IPS-18a (cell line): ENCODE data around the gene SMG9.

Source experiments
- H3K27ac ChIP-seq: one replicate; pipeline ENCODE4 v1.5.1; 2013; ENCODE audit warnings: low read length
- H3K27me3 ChIP-seq: one replicate; pipeline ENCODE4 v1.6.1; 2013; ENCODE audit warnings: mild to moderate bottlenecking, low read length; ENCODE audit not compliant: control insufficient read depth, insufficient read depth
- H3K36me3 ChIP-seq: one replicate; pipeline ENCODE4 v1.6.1; 2013; ENCODE audit warnings: low read depth, low read length; ENCODE audit not compliant: control insufficient read depth
- H3K4me1 ChIP-seq: one replicate; pipeline ENCODE4 v1.6.1; 2013; ENCODE audit warnings: low read depth, low read length; ENCODE audit not compliant: control insufficient read depth
- H3K4me3 ChIP-seq: one replicate; pipeline ENCODE4 v1.5.1; 2013; ENCODE audit warnings: low read length
- H3K9ac ChIP-seq: one replicate; pipeline ENCODE4 v1.6.1; 2013; ENCODE audit warnings: mild to moderate bottlenecking, low read length, moderate library complexity
- H3K9me3 ChIP-seq: one replicate; pipeline ENCODE4 v1.6.1; 2013; ENCODE audit warnings: low read depth, low read length; ENCODE audit not compliant: control insufficient read depth

SMG9 gene

DNA sequence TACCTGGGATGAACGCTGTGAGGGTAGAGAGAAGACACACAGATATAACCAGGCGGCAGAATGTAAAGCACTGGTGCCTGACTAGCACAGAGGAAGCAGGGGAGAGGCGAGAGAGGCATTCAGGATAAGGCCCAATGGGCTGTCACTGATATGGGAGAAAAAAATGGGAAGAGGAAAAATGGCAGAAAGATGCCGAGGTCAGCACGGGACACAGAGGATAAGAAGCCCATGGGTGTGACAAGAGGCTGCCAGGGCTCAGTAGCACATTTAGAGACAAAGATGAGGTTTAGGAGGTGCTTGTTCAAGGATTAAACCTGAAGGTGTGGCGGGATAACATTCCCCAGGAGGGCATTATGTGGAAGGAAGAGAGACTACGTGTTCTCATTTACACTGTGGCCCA is 5.6 kb downstream of the SMG9 start:
- no peak overlapping the region for H3K4me3 ChIP-seq
- no peaks in the 10 kb centered on the region for H3K4me1 ChIP-seq
- H3K27ac ChIP-seq: no peak overlapping the region
- no peaks in the 10 kb centered on the region for H3K27me3 ChIP-seq
- peaks cover 47% of the 10 kb centered on the region for H3K36me3 ChIP-seq
- H3K9ac ChIP-seq: no peak overlapping the region
- H3K9me3 ChIP-seq: no peaks in the 10 kb centered on the region

DNA sequence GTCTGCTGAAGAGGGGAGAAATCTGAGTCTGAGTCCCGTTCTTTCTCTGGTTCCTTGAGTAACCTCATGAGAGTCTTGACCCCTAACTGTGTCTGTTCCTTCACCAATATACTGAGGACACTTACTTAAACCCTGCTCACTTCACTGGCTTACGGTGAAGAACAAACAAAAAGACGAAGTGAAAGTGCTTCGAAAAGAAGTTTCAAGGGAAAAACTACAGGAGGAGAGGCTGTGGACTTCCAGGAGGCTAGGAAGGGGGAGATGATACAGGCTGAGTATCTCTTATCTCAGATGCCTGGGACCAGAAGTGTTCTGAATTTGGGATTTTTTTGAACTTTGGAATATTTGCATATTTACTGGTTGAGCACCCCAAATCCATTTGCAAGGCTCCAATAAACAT is 6.1 kb downstream of the SMG9 start:
- Histone ChIP-seq H3K27ac (no peak overlapping the region), H3K9me3 (no peaks in the 10 kb centered on the region), H3K4me1 (no peaks in the 10 kb centered on the region), H3K27me3 (no peaks in the 10 kb centered on the region), H3K4me3 (no peak overlapping the region), H3K36me3 (peaks cover 51% of the 10 kb centered on the region), H3K9ac (no peak overlapping the region)

DNA sequence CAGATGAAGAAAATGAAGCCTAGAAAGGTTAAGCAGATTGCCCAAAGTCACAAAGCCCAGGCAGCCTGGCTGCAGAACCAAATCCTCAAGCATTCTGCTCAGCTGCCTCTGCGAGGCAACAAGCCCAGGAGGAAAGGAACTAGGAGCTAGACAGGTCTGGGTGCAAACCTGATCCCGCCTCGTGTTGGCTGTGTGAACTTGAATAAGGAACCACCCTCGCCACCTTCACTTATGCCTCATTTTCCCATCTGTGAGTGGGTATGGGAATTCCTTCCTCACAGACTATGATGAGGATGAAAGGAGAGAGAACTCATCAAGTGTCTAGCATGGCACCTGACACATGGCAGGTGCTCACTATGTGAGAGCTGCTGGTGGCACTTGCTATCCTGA is 6.6 kb downstream of the SMG9 start:
- no peak overlapping the region for H3K27ac ChIP-seq
- no peak overlapping the region for H3K9ac ChIP-seq
- H3K4me1 ChIP-seq: no peaks in the 10 kb centered on the region
- no peaks in the 10 kb centered on the region for H3K9me3 ChIP-seq
- no peaks in the 10 kb centered on the region for H3K27me3 ChIP-seq
- no peak overlapping the region for H3K4me3 ChIP-seq
- H3K36me3 ChIP-seq: peaks cover 53% of the 10 kb centered on the region

DNA sequence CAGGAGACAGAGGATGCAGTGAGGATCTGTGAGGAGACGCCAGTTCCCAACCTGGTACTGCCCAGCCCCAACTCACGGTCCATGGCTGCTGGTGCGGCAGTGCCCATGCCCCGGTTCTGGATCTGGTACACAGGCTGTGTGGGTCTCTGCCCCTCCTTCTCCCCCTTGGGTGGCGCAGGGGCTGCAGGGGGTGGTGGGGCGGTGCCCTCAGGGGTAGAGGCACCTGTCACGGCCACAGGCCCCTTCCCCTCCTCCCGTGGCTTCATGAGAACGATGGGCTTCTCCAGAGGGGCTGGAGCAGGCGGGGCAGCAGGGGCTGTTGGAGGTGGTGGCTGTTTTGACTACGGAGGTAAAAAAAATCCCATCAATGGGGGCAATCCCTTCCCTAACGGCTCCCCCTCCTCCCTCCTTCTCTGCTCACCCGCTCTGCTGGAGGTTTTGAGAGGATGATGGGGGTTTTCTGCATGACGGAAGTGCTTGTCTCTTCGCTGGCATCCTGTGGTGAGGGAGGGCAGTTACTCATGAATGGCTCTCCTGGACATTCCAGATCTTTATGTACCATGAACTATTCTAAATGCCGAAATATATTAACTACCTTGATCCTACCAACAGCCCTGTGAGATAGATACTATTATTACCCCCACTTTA is 7.1 kb downstream of the SMG9 start:
- Histone ChIP-seq H3K4me3 (no peak overlapping the region), H3K36me3 (peaks cover 58% of the 10 kb centered on the region), H3K27me3 (no peaks in the 10 kb centered on the region), H3K9me3 (no peaks in the 10 kb centered on the region), H3K27ac (no peak overlapping the region), H3K9ac (no peak overlapping the region), H3K4me1 (no peaks in the 10 kb centered on the region)

DNA sequence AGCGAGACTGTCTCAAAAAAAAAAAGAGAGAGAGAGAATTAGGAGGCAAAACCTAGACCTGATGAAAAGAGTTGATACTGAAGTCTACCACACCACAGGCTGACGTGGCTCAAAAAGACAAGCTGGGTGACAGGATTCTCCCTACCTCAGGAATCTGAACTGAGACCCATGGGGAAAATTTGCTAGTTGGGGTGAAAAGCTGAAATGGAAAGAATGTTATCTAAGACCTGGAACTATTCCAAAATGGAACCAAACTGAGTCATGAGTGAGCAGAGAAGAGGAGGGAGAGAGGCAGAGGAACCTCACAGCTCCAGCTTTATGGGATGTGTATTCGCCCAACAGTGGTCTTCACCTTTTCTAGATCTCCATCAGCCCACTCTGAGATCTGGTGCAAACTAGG is 11.7 kb downstream of the SMG9 start:
- Histone ChIP-seq H3K36me3 (peaks cover 75% of the 10 kb centered on the region), H3K9ac (no peak overlapping the region), H3K27ac (no peak overlapping the region), H3K27me3 (no peaks in the 10 kb centered on the region), H3K4me3 (no peak overlapping the region), H3K9me3 (no peaks in the 10 kb centered on the region), H3K4me1 (no peaks in the 10 kb centered on the region)

DNA sequence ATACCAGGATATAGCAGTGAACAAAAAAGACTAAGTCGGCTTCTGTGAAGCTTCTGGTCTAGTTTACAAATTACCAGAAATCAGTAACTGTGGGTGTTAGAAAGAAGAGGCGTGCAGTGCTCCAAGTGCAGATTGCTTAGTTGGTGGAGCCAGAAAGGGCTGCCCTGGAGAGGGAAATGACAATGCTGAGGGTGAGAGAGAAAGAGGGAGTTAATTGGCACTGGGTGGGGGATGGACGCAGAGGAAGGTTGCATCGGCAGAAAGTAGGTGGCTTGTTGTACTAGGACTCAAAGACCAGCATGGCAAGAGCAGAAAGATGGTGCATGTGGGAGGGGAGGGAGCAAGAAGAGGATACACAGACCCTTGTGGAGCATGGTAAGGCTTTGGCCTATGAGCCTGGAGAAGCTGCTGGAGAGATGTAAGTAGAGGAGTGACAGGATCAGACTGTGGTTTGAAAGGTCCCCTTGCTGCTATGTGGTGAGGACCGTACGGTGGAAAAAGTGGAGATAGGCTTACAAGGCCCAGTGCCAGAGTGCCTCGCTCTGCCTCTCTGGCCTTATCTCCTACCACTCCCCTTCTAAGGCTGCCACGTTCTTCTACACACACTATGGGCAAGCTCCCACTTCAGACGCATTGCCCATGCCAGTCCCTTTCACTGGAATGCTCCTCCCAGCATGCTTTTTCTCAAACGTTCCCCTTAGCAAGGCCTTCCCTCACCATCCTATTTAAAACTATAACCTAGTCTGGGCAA is 13.5 kb downstream of the SMG9 start:
- H3K4me1 ChIP-seq: no peaks in the 10 kb centered on the region
- no peak overlapping the region for H3K27ac ChIP-seq
- no peaks in the 10 kb centered on the region for H3K9me3 ChIP-seq
- no peaks in the 10 kb centered on the region for H3K27me3 ChIP-seq
- H3K4me3 ChIP-seq: no peak overlapping the region
- H3K36me3 ChIP-seq: peaks cover 73% of the 10 kb centered on the region
- no peak overlapping the region for H3K9ac ChIP-seq

DNA sequence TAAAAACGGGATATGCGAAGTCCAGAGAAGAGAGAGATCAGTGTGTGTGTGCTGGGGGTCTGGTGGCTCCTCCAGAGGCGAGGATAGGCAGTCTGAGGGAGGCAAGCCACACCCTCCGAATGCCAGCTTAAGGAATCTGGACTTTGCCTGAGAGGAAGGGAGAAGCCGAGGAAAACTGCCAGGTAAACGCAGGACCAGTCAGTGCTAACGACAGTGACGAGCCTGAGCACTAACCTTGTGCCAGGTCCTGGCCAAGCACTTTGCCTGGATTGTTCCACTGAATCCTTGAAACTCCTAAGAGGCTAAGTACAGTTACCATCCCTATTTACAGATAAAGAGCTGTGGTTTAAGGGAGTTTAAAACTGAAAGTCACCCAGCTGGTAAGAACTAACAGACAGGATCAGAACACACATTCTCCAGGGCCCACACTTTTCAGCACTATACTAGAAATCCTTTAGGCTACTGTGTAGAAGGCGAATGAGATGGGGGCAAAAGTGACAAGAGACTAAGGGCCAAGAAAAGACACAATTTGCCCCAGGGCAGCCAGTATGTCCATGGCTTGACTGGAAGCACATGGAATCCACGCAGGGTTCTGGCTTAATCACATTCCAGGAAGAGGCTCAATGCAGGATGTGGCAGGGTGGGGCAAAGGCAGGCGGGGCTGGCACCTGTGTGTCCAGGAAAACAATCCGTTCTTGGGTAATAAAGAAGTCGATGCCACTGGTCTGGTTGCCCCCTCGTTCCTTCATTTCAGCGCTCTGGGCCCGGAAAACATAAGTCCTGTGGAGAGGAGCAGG is 15.1 kb downstream of the SMG9 start:
- peaks cover 73% of the 10 kb centered on the region for H3K36me3 ChIP-seq
- no peak overlapping the region for H3K9ac ChIP-seq
- H3K4me3 ChIP-seq: no peak overlapping the region
- H3K27ac ChIP-seq: no peak overlapping the region
- no peaks in the 10 kb centered on the region for H3K9me3 ChIP-seq
- H3K4me1 ChIP-seq: no peaks in the 10 kb centered on the region
- no peaks in the 10 kb centered on the region for H3K27me3 ChIP-seq

DNA sequence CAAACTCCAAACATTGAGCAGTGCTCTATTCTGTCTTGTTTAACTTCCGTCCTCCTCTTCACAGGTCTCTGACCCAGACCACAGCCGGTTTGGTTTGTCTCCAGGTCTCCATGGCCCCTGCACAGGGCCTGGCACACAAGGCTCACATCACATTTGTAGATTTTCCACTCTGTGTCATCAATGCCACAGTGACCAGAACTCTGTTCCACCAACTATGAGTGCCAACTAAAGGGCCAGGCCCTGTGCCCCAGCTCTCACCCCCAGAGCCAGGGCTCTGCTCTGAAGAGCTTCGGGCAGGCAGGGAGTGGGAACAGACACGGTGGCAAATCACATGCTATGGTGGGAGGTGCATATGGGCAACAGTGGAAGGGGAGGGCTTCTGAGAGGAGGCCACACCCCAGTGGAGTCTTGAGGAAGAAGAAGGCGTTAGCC is 16.0 kb downstream of the SMG9 start:
- Histone ChIP-seq H3K27ac (no peak overlapping the region), H3K9ac (no peak overlapping the region), H3K36me3 (peaks cover 66% of the 10 kb centered on the region), H3K4me1 (no peaks in the 10 kb centered on the region), H3K4me3 (no peak overlapping the region), H3K27me3 (no peaks in the 10 kb centered on the region), H3K9me3 (no peaks in the 10 kb centered on the region)

DNA sequence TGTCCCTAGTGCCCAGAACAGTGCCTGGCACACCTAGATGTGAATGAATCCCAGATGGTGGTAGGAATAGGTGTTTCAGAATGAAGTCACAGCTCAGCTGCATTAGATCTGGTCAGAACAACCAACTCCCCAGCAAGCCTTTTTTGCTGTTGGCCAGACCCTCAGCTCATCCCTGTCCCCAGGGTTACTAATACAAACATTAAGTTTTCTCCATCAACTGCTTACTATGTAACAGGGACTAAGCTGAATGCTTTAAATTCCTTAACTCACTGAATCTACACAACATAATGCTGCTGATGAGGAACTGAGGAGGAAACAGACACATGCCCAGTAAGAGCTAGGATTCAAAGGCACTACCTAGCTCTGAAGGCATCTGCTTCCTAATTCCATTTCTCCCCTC is 18.8 kb downstream of the SMG9 start:
- Histone ChIP-seq H3K9me3 (no peaks in the 10 kb centered on the region), H3K36me3 (peaks cover 67% of the 10 kb centered on the region), H3K27me3 (no peaks in the 10 kb centered on the region), H3K4me3 (no peak overlapping the region), H3K27ac (no peak overlapping the region), H3K4me1 (no peaks in the 10 kb centered on the region), H3K9ac (no peak overlapping the region)

DNA sequence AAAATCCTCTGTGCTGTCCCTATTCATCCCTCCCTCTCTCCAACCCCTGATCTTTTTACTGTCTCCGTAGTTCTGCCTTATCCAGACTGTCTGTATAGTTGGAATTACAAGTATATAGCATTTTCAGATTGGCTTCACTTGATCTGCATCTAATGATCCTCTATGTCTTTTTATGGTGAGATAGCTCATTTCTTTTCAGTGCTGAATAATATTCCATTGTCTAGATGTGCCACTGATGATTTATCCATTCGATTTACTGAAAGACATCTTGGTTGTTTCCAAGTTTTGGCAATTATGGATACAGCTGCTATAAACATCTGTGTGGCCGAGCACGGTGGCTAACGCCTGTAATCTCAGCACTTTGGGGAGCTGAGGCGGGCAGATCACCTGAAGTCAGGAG is 19.7 kb downstream of the SMG9 start:
- H3K36me3 ChIP-seq: peaks cover 60% of the 10 kb centered on the region
- no peaks in the 10 kb centered on the region for H3K4me1 ChIP-seq
- H3K27me3 ChIP-seq: no peaks in the 10 kb centered on the region
- H3K9ac ChIP-seq: no peak overlapping the region
- H3K9me3 ChIP-seq: no peaks in the 10 kb centered on the region
- H3K27ac ChIP-seq: no peak overlapping the region
- H3K4me3 ChIP-seq: no peak overlapping the region

DNA sequence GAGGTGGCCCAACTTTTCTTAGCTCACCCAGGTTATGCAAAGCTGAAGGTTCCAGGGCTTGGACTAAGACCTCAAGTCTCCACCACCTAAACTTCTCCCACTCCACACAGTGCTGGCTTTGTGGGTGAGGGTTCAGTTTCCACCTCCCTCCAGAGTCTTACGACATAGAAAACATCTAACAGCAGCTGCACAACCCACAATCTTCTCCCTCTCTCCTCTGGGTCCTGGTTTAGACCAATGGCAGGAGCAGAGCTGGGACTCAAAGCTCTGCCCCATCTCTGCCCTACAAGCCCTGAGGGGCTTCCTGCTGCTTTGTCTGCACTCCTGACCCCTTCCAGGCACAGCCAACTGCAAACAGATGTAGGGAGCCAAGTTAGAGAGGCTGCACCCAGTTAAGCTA is 22.9 kb downstream of the SMG9 start:
- H3K27me3 ChIP-seq: no peaks in the 10 kb centered on the region
- H3K27ac ChIP-seq: no peak overlapping the region
- H3K36me3 ChIP-seq: peaks cover 43% of the 10 kb centered on the region
- H3K4me3 ChIP-seq: no peak overlapping the region
- no peaks in the 10 kb centered on the region for H3K4me1 ChIP-seq
- no peak overlapping the region for H3K9ac ChIP-seq
- H3K9me3 ChIP-seq: no peaks in the 10 kb centered on the region
